Heart left ventricle (tissue), 16 donors: ENCODE data around the gene ARHGAP26. TPM values are rescaled to one million over a fixed set of nuclear protein-coding genes. Genes with fewer than 3 reads are reported as not detected.

ENCODE experiments used
- ATAC-seq, 4 donors: fragments of 200-7000 bp; cut with Tn5 transposase; one replicate each; pipeline ENCODE4 v1.9.1; 2020 to 2022; ENCODE audit warnings: moderate library complexity in 4 of 4, mild to moderate bottlenecking in 3 of 4, moderate number of reproducible peaks in 1 of 4
- DNase-seq, 5 donors: peaks; one replicate each; pipeline ENCODE4 v3.0.0-alpha.2; 2020
- H3K27ac ChIP-seq, 12 donors: fragments of 200-600 bp; sonication (generic) in 4 of 12; one replicate each; pipeline versions ENCODE4 v1.5.0 to v1.8.0; 2016 to 2022; ENCODE audit warnings: mild to moderate bottlenecking in 2 of 12
- H3K27me3 ChIP-seq, 9 donors: fragments of 200-600 bp; sonication (generic) in 2 of 9; one replicate each; pipeline versions ENCODE4 v1.5.1 to v1.8.0; 2016 to 2022; ENCODE audit warnings: mild to moderate bottlenecking in 3 of 9
- H3K36me3 ChIP-seq, 9 donors: fragments of 200-600 bp; sonication (generic) in 2 of 9; one replicate each; pipeline versions ENCODE4 v1.5.0 to v1.8.0; 2018 to 2022; ENCODE audit warnings: mild to moderate bottlenecking in 2 of 9
- H3K4me1 ChIP-seq, 12 donors: fragments of 200-600 bp; sonication (generic) in 4 of 12; one replicate each; pipeline versions ENCODE4 v1.5.0 to v1.8.0; 2016 to 2022; ENCODE audit warnings: mild to moderate bottlenecking in 3 of 12
- H3K4me3 ChIP-seq, 12 donors: fragments of 200-600 bp; sonication (generic) in 4 of 12; one replicate each; pipeline versions ENCODE4 v1.5.0 to v1.8.0; 2017 to 2022; ENCODE audit warnings: mild to moderate bottlenecking in 9 of 12, moderate library complexity in 4 of 12
- H3K9me3 ChIP-seq, 12 donors: fragments of 200-600 bp; sonication (generic) in 4 of 12; one replicate each; pipeline versions ENCODE4 v1.5.0 to v1.8.0; 2016 to 2022; ENCODE audit warnings: mild to moderate bottlenecking in 1 of 12
- POLR2A ChIP-seq, 2 donors: fragments of 450-650 bp; IDR thresholded peaks; one replicate each; pipeline ENCODE4 v1.6.1; 2017; ENCODE audit warnings: antibody characterized with exemption in 2 of 2, mild to moderate bottlenecking in 2 of 2, moderate library complexity in 2 of 2
- WGBS, 4 donors: extraction: QIAGEN DNeasy Blood & Tissue Kit in 2 of 4; methylation state at CpG; one replicate each; pipeline versions ENCODE4 v1.1.5 to v1.1.7; 2013 to 2018; 5-methylcytosine and 5-hydroxymethylcytosine counted together
- intact Hi-C, 10 donors: fragments of 100-400 bp; cut with DNase I; formaldehyde crosslinking; loops; one replicate each; pipeline versions ENCODE4 v1.11.1 to v1.14.2; 2022
- polyA plus RNA-seq, 2 donors: library from polyadenylated mRNA; stranded (reverse); fragments of 200-250 nt; gene quantifications; one replicate each; pipeline ENCODE4 v1.2.3, GENCODE V29; 2013
- total RNA-seq, 9 donors: library from RNA; depleted of rRNA in 2 of 9; stranded (reverse); fragments of >200 nt in 2 of 9; fragmentation: NEBNext Ultra II Directional in 3 of 9; extraction: Animal tissue kit (Norgen Biotek cat#: 25700) in 3 of 9; gene quantifications; one replicate each; pipeline versions ENCODE4 v1.1.0 to v1.2.4, GENCODE V29; 2016 to 2023
- TF ChIP-seq, protein P1 (sequence below), 12 donors: fragments of 200-600 bp; sonication (generic) in 4 of 12; IDR thresholded peaks; one replicate each; pipeline versions ENCODE4 v1.5.0 to v1.8.0; 2018 to 2022; ENCODE audit warnings: antibody characterized with exemption in 12 of 12, mild to moderate bottlenecking in 5 of 12
- donor health status: ischemic (EF 13 %, LVEDD 7.1; RV severe dilation, severe dysfunction).
- donor health status: healthy with polysubstance abuse.
- donor health status: DM: no; HTN: yes; CAD: no.
- donor health status: DM: no; HTN: no; CAD: no.
- donor health status: ischemic (EF 25% LVEDD 6.9; RV normal size, moderate dysfunction).
- donor health status: ischemic (EF 25% LVEDD 5.7; RV mildly dilated, moderate dysfunction).
- donor health status: healthy.
- donor health status: DM: yes; HTN: yes; CAD: no.
- donor health status: ischemic (EF 35%, LVEDD 5.7; RV mildly dilated, moderate dysfunction).
- donor health status: nonischemic (EF 11% LVEDD 7.7; RV severe dilation, severe dysfunction).
- donor health status: DM: yes; HTN: yes; CAD: no.
- donor health status: PGD.
- donor health status: ischemic (EF 29% LVEDD 5.4; RV normal size, mild dysfunction).
- donor health status: nonischemic (EF 23%, LVEDD 6.1; RV moderate dilation, normal function).

The ARHGAP26 gene
- total and polyA plus RNA-seq, 11 donors = 11.9 to 52.1 (median 33.7) TPM

DNA sequence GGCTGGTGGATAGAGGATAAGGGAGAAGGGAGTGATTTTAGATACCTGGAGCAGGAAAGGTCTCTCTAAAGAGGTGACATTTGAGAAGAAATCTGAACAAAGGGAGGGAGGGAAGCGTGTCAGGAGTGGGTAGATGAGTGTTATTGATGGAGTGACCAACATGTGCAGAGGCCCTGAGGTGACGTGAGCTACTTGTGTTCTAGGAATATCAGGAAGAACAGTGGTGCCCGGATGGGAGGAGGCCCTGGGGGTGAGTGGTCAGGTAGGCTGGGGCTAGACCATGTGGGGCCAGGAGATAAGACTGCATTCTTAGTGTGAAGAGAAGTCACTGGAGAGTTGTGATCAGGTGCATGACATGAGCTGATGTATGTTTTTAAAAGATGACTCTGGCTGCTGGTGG lies 256.2 kb downstream of the ARHGAP26 start:
- no peaks in the 10 kb centered on the region for H3K9me3 ChIP-seq
- peaks cover 0 to 7% (median 0%) of the 10 kb centered on the region in 9 donors for H3K36me3 ChIP-seq
- intact Hi-C loops = loop anchor here in 1 of 10 donors (10.0 kb wide), 1 partner anchor 648 kb away; no protein-coding TSS in a partner anchor
- TF ChIP-seq, protein P1, sequence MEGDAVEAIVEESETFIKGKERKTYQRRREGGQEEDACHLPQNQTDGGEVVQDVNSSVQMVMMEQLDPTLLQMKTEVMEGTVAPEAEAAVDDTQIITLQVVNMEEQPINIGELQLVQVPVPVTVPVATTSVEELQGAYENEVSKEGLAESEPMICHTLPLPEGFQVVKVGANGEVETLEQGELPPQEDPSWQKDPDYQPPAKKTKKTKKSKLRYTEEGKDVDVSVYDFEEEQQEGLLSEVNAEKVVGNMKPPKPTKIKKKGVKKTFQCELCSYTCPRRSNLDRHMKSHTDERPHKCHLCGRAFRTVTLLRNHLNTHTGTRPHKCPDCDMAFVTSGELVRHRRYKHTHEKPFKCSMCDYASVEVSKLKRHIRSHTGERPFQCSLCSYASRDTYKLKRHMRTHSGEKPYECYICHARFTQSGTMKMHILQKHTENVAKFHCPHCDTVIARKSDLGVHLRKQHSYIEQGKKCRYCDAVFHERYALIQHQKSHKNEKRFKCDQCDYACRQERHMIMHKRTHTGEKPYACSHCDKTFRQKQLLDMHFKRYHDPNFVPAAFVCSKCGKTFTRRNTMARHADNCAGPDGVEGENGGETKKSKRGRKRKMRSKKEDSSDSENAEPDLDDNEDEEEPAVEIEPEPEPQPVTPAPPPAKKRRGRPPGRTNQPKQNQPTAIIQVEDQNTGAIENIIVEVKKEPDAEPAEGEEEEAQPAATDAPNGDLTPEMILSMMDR (IDR thresholded peaks at IDR 0.05) = no peak
- no peak for TF ChIP-seq POLR2A (IDR thresholded peaks at IDR 0.05)
- peaks cover 0 to 45% (median 22%) of the 10 kb centered on the region in 12 donors for H3K4me1 ChIP-seq
- WGBS, 4 donors = 71 to 79% (median 72%) methylated on average over 3 of the region's 3 CpGs
- no peak for ATAC-seq
- H3K27ac ChIP-seq = peak overlapping the region in 2 of 12 donors; percentile 78 to 83
- H3K27me3 ChIP-seq = no peaks in the 10 kb centered on the region
- DNase-seq = no peak
- H3K4me3 ChIP-seq = no peak overlapping the region

DNA sequence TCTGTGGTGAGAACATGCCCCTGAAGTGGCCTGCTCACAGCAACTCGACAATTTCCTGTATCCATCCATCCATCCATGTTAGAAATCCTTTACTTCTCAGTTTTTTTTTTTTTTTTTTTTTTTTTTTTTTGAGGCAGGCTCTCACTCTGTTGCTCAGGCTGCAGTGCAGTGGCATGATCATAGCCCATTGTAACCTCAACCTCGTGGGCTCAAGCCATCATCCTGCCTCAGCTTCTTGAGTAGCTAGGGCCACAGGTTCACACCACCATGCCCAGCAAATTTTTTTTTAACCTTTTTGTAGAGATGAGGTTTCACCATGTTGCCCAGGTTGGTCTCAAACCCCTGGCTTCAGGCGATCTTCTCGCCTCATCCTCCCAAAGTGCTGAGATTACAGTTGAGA lies 259.1 kb downstream of the ARHGAP26 start:
- 94 to 97% (median 96%) methylated on average over 4 of the region's 4 CpGs for WGBS, 4 donors
- no peaks in the 10 kb centered on the region for H3K9me3 ChIP-seq
- H3K27me3 ChIP-seq = no peaks in the 10 kb centered on the region
- ATAC-seq = no peak
- no peak overlapping the region for H3K4me3 ChIP-seq
- no peak overlapping the region for H3K27ac ChIP-seq
- intact Hi-C loops = loop anchor here in 1 of 10 donors (10.0 kb wide), 1 partner anchor 646 kb away; no protein-coding TSS in a partner anchor
- H3K4me1 ChIP-seq = peaks cover 0 to 26% (median 5%) of the 10 kb centered on the region in 12 donors
- no peak for DNase-seq
- TF ChIP-seq, protein P1 (IDR thresholded peaks at IDR 0.05) = no peak
- TF ChIP-seq POLR2A (IDR thresholded peaks at IDR 0.05) = no peak
- peaks cover 0 to 7% (median 0%) of the 10 kb centered on the region in 9 donors for H3K36me3 ChIP-seq

DNA sequence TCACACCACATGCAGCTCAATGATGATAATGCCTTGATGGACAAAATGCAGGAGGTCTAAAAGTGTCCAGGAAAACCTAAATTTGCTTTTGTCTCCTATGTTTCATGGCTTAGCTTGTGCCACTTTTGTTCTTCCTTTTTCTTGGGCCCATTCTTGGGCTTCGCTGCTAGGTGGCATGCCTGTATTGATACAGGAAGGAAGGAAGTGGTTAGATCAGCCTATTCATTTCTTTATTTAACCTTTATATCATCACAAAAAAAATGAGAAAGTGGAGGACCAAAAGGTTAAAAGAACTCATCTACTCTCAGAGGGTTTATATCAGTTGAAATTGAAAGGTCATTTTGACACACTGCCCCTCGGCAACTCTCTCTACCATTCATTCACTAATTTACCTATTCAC lies 260.2 kb downstream of the ARHGAP26 start:
- Histone ChIP-seq H3K27ac (no peak overlapping the region), H3K4me1 (peaks cover 0 to 19% (median 5%) of the 10 kb centered on the region in 12 donors), H3K27me3 (no peaks in the 10 kb centered on the region), H3K9me3 (no peaks in the 10 kb centered on the region), H3K4me3 (no peak overlapping the region), H3K36me3 (peaks cover 0 to 7% (median 0%) of the 10 kb centered on the region in 9 donors)
- no peak for DNase-seq
- no peak for TF ChIP-seq POLR2A (IDR thresholded peaks at IDR 0.05)
- TF ChIP-seq, protein P1 (IDR thresholded peaks at IDR 0.05) = no peak
- intact Hi-C loops = loop anchor here in 1 of 10 donors (10.0 kb wide), 1 partner anchor 174 kb away; no protein-coding TSS in a partner anchor
- no peak for ATAC-seq
- WGBS, 4 donors = 63 to 78% (median 69%) methylated on average over 2 of the region's 2 CpGs

DNA sequence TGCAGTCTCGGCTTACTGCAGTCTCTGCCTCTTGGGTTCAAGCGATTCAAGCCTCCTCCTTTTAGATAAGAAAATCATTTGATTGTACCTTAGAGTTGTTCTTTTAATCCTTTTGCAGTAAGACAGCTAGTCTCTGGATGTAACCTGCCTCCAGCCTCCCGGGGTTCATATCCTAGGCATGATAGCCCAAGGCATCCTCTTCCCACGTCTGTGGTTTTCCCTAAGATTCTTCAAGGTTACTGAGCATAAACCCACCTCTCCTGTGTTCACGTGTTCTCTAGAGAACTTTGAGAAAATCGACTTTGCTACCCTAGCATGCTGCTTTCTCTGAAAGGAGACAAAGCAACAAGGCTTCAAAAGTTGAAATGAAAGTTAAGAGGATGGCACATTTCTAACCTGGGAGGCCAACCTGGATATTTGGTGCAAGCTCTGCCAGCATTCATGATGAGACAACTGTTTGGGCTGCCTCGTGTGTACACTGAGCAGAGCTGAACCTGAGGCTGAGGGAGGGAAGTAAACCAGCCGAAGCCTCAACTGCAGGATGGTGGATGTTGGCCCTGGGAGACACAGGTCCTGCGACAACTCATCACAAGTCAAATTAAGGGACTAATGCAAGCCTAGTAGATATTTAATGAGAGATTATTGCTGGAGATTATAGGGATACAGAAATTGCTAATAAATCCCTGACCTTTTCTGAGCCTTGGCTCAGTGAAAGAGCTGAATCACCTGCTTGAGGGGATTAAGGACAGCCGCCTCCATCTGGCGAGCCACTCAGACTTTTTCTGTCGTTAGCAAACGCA lies 261.8 kb downstream of the ARHGAP26 start:
- H3K4me3 ChIP-seq = no peak overlapping the region
- no peak for TF ChIP-seq POLR2A (IDR thresholded peaks at IDR 0.05)
- TF ChIP-seq, protein P1 (IDR thresholded peaks at IDR 0.05) = no peak
- 87 to 92% (median 87%) methylated on average over 13 of the region's 13 CpGs for WGBS, 4 donors
- intact Hi-C loops = loop anchor here in 1 of 10 donors (10.0 kb wide), 1 partner anchor 173 kb away; no protein-coding TSS in a partner anchor
- no peak for DNase-seq
- no peak overlapping the region for H3K27ac ChIP-seq
- ATAC-seq = no peak
- no peaks in the 10 kb centered on the region for H3K9me3 ChIP-seq
- H3K4me1 ChIP-seq = peaks cover 0 to 17% (median 0%) of the 10 kb centered on the region in 12 donors
- H3K27me3 ChIP-seq = no peaks in the 10 kb centered on the region
- peaks cover 0 to 9% (median 0%) of the 10 kb centered on the region in 9 donors for H3K36me3 ChIP-seq
